LNCaP clone FGC (cell line): Measurements from ENCODE around the gene SLC45A1.

Source experiments
- DNase-seq: peaks from one replicate; pipeline ENCODE4 v3.0.0-alpha.2; 2011; ENCODE audit warnings: low read depth
- H3K4me3 ChIP-seq: 2 replicates; pipeline ENCODE4 v1.5.1; 2011; ENCODE audit warnings: mild to moderate bottlenecking, low read depth, low read length, control low read depth
- CTCF ChIP-seq: IDR thresholded peaks from 2 replicates; pipeline ENCODE4 v1.5.1; 2012; ENCODE audit warnings: mild to moderate bottlenecking; ENCODE audit not compliant: control insufficient read depth, insufficient read depth; ENCODE audit errors: extremely low read depth

The SLC45A1 gene

GRCh38 chr1:8294170-8294697, 23.7 kb upstream of the SLC45A1 start:
- TF ChIP-seq CTCF: no peak
- H3K4me3 ChIP-seq: no peak overlapping the region
- no peak for DNase-seq

GRCh38 chr1:8297245-8297644, 20.7 kb upstream of the SLC45A1 start:
- DNase-seq: no peak
- no peak overlapping the region for H3K4me3 ChIP-seq
- TF ChIP-seq CTCF: no peak

GRCh38 chr1:8299963-8300362, 18.0 kb upstream of the SLC45A1 start:
- DNase-seq: no peak
- no peak overlapping the region for H3K4me3 ChIP-seq
- no peak for TF ChIP-seq CTCF

- no peak for DNase-seq
- no peak for TF ChIP-seq CTCF
- H3K4me3 ChIP-seq: no peak overlapping the region
These were observed 15.6 kb upstream of the SLC45A1 start for GRCh38 chr1:8302081-8302956.

- no peak for DNase-seq
- H3K4me3 ChIP-seq: no peak overlapping the region
- no peak for TF ChIP-seq CTCF
These were observed 14.8 kb upstream of the SLC45A1 start for GRCh38 chr1:8303141-8303540.

- no peak for DNase-seq
These were observed 14.0 kb upstream of the SLC45A1 start for GRCh38 chr1:8303876-8304275.

More at GRCh38 chr1:8303876-8304275, 14.0 kb upstream of the SLC45A1 start:
- no peak overlapping the region for H3K4me3 ChIP-seq
- TF ChIP-seq CTCF: no peak
